ENCODE data around the gene ELMO2.

The ELMO2 gene

GRCh38 chr20:46365487-46366220, 40.8 kb downstream of the ELMO2 start:
- no peak for DNase-seq

- DNase-seq: no peak
Observed at GRCh38 chr20:46364670-46365486, 41.5 kb downstream of the ELMO2 start.

DNA sequence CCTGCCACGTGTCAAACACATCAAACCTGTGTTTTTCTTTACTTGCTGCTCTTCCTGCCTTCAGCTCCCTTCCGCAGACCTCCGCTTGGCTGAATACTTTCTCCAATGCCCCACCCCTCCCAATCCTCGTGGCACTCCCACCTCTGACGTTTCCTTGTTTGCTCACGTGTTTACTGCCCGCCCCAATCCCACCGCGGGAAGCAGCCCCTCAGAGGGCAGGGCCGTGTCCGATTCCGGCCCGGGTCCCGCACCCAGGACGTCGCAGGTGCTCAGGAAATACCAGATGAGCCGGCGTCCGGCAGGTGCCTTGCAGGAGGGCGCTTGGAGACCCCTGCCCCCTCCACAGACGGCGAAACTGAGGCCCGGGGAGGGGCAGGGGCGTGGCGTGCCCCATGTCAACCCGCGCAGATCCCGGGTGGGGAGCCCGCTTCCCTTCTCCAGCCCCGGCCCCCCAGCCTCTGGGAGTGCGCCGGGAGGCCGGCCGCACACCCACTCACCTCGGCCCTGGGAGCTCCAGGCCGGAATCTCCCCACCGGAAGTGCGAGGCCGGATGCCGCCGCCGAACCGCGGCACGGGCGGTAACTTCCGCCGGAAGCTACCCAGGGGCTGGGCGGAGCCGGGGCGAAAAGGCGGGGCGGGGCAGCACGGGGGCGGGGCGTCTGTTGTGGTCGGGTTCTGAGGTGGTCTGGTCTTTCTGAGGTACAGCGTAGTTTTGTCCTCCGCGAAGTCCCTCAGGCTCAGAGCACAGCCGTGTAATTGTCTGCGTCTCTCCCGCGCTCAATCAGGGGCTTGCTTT, 42.3 kb downstream of the ELMO2 start:
- DNase-seq: peak; percentile 83

GRCh38 chr20:46362921-46363867, 43.2 kb downstream of the ELMO2 start:
- DNase-seq: no peak

- no peak for DNase-seq
Observed at GRCh38 chr20:46361811-46362210, 44.6 kb downstream of the ELMO2 start.

- no peak for DNase-seq
Observed at GRCh38 chr20:46361381-46361780, 45.0 kb downstream of the ELMO2 start.

- no peak for DNase-seq
Observed at GRCh38 chr20:46359233-46359751, 47.1 kb downstream of the ELMO2 start.

- DNase-seq: no peak
Observed at GRCh38 chr20:46358346-46359058, 47.9 kb downstream of the ELMO2 start.

DNA sequence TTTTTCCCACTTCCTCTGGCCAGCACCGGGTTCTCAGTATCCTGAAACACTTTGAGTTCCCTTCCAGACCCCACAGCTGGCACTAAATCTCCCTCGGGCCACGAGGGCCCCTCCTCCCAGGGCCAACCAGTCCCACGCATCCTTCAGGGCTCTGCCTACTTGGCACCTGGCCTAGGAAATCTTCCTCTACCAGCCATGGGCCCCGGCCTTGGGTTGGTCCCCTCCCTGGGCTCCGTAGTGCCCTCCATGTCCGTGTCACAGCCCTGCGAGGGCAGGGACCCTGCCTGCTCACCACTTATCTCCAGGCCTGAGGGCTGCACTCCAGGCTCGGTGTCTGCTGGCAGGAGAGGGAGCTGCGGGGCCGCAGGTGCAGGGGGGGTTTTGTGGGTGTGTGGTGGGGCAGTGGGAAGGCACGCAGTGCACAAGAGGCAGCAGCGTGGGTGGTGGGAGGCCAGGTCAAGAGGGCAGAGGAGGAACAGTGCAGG, 49.3 kb downstream of the ELMO2 start:
- no peak for DNase-seq

DNA sequence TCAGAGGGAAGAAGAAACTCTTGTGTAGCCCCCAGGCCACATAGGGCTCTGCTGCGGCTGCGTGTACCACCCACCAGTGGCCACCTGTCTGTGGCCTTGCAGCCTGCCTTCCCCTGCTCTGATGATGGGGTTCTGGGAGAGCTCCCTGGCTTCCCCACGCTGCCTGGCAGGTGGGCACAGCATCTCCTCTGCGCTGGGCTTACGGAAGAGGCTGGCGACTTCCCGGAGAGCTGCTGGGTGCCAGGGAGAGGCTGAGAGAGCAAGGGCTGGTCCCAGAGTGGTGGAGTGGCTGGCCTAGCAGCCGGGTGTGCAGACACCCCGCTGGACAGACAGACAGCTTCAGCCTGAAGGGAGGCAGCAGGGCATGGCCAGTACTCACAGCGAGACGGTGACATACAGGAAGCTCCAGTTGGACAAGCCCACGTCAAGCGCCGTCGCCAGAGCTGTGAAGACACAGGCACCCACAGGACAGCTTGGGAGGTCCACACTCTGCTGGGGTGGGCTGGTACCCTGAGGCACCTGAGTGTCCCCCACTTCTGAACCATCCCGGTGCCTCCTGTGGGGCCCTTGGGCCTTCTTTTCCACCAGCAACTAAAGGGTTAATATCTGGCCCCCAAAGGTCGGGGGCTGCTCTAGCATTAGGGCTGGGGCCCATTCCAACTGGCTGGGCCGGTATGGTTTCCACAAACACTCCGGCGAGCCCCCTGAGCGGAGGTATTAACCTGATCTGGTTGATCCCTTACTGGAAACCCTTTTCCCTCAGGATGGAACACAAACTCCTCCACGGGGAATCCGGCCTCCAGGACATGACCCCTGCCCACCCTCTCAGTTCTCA, 50.0 kb downstream of the ELMO2 start:
- DNase-seq: no peak

DNA sequence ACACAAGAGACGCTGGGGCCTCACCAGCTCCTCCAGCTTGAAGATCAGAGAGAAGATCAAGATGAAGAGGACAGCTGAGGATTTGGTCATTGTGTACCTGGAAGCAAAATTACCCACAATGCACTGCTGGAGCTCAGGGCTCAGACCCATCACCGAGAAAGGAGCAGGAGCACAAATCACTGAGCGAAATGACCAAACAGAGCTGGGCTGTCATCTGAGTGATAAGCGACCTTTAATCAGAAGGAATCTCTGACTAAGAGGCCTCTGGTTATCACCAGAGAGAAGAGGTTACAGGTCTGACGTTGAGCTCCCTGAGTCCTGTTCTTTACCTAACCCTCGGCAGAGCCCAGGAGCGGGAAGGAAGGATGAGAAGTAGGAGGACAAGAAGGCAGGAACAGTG, 50.6 kb downstream of the ELMO2 start:
- no peak for DNase-seq

- DNase-seq: no peak
Observed at GRCh38 chr20:46354920-46355654, 51.3 kb downstream of the ELMO2 start.

DNA sequence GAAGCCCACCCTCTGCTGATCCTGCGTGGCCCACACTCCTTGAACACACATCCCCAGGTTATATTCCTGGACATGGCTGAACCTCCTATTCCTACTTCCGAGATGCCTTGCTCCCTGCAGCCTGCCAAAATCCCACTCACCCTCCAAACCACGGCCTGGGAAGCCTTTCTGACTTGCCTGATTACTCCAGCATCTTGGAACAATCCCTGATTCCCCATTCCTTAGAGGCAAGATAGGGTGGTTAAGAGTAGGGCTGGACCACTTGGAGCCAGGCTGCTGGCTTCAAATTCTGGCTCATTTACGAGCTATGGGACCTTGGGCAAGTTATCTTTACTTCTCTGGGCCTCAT, 52.2 kb downstream of the ELMO2 start:
- no peak for DNase-seq

DNA sequence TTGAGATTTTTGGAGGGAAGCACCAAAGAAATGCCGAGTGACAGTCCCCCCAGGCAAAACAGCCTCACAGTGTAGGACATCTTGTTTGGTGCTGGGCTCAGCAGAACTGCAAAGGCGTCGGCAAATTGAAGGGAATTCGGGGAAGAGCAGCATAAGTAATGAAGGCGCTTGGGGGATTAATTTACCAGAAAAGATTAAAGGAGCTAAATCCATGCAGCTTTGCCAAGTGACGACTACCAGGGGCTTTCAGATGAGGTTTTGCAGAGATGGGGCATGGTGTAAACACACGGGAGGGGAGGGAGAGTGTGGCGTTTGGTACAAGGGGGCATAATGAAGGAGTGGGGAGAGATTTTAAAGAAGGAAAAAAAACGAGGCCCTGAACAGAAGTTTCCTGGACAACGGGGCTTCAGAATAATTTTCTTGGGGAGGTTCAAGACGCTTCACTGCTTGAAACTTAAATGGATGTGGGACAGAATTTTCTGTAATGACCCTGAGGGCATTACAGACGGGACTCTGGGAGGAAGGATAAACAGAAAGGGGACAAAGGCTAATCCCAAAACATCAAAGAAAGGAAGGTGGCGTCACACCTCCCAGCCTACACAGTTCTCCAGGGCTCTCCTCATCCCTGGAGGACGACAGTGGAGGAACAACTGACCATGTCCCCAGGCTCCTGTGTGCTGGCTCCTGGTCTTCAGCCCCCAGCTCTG, 52.8 kb downstream of the ELMO2 start:
- DNase-seq: no peak

GRCh38 chr20:46352370-46352938, 54.0 kb downstream of the ELMO2 start:
- no peak for DNase-seq

DNA sequence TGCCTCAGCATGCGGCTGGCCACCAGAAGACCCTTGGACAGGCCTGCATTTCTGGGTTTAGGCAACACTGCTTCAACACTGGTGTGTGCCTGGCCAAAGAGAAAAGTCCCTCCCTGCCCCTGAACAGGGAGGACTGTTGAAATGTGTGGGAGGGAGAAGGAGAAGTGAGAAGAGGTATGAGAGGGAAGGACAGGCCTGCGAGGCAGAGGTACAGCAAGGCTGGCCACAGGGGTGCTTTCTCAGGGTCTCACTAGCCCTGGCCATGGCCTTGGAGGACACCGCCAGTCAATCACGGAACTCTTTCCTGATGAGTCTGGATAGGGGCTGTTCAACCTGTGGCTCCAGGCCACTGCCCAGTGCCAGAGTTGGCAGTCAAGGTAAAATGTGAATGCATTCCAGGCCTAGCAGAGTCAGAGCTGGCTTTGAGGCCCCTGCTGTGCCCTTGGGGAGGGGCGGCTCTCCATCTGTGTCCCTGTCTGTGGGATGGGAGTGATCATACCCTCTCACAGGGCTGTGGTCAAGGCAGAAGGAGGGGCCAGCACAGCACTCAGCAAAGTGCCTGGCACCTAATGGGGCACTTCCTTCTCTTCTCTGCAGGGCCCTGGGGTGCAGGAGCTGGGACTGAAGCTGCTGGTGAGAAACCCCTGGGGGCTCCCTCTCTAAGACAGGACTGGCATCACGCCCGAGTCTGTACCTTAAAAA, 54.9 kb downstream of the ELMO2 start:
- DNase-seq: no peak

DNA sequence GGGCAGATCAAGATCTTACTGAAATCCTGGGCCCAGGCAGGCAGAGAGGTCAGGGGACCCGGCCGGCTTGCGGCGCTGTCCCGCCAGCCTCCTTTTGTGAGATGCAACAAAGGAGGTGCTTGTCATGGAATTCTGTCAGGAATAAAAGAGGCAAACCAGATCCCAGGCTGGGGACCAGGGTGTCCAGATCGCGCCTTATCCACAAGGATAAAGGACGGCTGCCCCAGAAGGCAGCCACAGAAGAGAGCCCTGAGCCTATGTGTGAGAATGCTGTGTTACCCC, 55.5 kb downstream of the ELMO2 start:
- DNase-seq: no peak

Measured in stimulated activated naive CD4-positive, alpha-beta T cell treated with Interleukin-2 at 50 U/mL for 16 hours (primary cell).